Measurements from ENCODE around the gene MRPL12. TPM values are rescaled to one million over a fixed set of nuclear protein-coding genes. Genes with fewer than 3 reads are reported as not detected.
A peak's percentile ranks its signal among the peaks of the same experiment; 100 is the strongest.

Gene MRPL12
- total RNA-seq, 4 donors from 2014 or later = 24.5 to 47.9 (median 39.2) TPM

- 90% methylated on average over 20 of the region's 25 CpGs for WGBS
- H3K36me3 ChIP-seq = peaks cover 34 to 76% (median 72%) of the 10 kb centered on the region in 4 donors
- intact Hi-C loops (cut with DNase I) = no loop called here
- H3K4me1 ChIP-seq = peaks cover 34 to 43% (median 38%) of the 10 kb centered on the region in 4 donors
- H3K4me3 ChIP-seq = no peak overlapping the region
- H3K27me3 ChIP-seq = no peaks in the 10 kb centered on the region
- no peaks in the 10 kb centered on the region for H3K9me3 ChIP-seq
- no peak for DNase-seq (ENCODE audit: extremely low spot score)
- no peak overlapping the region for H3K27ac ChIP-seq (replicated peaks in 1 of 4)
- no peak for TF ChIP-seq POLR2AphosphoS5 (IDR thresholded peaks at IDR 0.05)
- no peak for TF ChIP-seq EP300 (IDR thresholded peaks at IDR 0.05)
- TF ChIP-seq, protein P1, sequence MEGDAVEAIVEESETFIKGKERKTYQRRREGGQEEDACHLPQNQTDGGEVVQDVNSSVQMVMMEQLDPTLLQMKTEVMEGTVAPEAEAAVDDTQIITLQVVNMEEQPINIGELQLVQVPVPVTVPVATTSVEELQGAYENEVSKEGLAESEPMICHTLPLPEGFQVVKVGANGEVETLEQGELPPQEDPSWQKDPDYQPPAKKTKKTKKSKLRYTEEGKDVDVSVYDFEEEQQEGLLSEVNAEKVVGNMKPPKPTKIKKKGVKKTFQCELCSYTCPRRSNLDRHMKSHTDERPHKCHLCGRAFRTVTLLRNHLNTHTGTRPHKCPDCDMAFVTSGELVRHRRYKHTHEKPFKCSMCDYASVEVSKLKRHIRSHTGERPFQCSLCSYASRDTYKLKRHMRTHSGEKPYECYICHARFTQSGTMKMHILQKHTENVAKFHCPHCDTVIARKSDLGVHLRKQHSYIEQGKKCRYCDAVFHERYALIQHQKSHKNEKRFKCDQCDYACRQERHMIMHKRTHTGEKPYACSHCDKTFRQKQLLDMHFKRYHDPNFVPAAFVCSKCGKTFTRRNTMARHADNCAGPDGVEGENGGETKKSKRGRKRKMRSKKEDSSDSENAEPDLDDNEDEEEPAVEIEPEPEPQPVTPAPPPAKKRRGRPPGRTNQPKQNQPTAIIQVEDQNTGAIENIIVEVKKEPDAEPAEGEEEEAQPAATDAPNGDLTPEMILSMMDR (IDR thresholded peaks at IDR 0.05) = no peak
- TF ChIP-seq POLR2A (IDR thresholded peaks at IDR 0.05; ENCODE audit: low read depth) = no peak
Observed at GRCh38 chr17:81700353-81701287, 2.5 kb upstream of the MRPL12 start.

DNA sequence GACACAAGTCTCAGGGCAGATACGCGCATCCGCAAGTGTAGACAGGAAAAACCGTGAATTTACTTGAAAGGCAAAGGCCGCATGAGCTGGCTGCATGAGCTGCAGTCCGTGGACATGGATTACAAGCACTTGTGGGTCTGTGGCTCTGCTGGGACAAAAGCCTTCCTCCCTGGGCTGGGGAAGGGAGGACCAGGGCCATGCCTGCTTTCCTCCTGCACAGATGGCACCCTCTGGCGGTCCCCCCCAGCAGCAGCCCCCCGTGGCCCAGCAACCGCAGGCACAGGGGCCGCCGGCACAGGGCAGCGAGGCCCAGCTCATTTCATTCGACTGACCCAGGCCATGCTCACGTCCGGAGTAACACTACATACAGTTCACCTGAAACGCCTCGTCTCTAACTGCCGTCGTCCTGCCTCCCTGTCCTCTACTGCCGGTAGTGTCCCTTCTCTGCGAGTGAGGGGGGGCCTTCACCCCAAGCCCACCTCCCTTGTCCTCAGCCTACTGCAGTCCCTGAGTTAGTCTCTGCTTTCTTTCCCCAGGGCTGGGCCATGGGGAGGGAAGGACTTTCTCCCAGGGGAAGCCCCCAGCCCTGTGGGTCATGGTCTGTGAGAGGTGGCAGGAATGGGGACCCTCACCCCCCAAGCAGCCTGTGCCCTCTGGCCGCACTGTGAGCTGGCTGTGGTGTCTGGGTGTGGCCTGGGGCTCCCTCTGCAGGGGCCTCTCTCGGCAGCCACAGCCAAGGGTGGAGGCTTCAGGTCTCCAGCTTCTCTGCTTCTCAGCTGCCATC, 1.7 kb upstream of the MRPL12 start:
- TF ChIP-seq, protein P1 (IDR thresholded peaks at IDR 0.05) = no peak
- no peak for TF ChIP-seq POLR2AphosphoS5 (IDR thresholded peaks at IDR 0.05)
- no peak for TF ChIP-seq EP300 (IDR thresholded peaks at IDR 0.05)
- TF ChIP-seq POLR2A (IDR thresholded peaks at IDR 0.05; ENCODE audit: low read depth) = no peak
- peaks cover 26 to 76% (median 72%) of the 10 kb centered on the region in 4 donors for H3K36me3 ChIP-seq
- intact Hi-C loops (cut with DNase I) = no loop called here

DNA sequence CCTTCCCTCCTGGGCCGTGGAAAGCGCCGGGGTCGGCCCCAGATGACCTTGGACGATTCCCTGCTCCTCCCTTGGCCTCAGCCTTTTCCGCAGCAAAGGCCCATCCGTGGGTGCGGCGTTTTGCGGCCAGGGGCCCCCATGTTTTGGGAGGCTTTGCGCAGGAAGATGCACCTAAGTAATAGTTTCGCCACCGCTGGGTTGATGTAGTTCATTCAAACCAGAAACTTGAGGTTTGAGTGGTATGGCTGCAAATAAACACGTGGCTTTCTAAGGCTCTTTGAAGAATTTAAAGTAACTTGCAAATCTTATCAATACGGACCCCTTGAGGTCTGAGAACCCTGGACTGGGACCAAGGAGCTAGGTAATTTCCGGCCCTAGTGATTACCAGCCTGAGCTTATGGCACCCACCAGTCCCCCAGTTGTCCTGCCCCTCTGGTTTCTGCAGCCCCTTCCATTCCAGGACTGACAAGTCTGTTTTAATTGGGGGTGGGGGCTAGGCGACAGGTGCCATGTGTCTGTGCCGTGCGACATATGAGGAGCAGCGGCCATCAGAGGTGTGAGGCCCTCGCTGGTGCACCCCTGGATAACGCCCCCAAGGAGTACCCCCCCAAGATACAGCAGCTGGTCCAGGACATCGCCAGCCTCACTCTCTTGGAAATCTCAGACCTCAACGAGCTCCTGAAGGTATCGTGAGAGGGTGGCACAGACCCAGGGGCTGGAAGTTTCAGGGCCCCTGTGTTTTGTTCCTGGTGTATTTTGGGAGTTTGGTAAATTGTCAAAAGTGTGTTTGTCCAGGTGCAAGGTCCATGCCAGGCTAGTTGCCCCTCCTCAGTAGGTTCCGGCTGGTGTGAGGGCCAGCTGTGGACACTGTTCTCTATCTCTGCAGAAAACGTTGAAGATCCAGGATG, 834 bp downstream of the MRPL12 start:
- WGBS = 54% methylated on average over 7 of the region's 27 CpGs
- Histone ChIP-seq H3K27ac (replicated peaks in 1 of 4) (peak overlapping the region; percentile 86 to 97 (median 92)), H3K36me3 (peaks cover 16 to 69% (median 64%) of the 10 kb centered on the region in 4 donors)

More for the DNA sequence above, 1.7 kb upstream of the MRPL12 start:
- H3K27ac ChIP-seq (replicated peaks in 1 of 4) = peak overlapping the region in 3 of 4 donors; percentile 89 to 97 (median 96)
- H3K9me3 ChIP-seq = no peaks in the 10 kb centered on the region
- no peaks in the 10 kb centered on the region for H3K27me3 ChIP-seq
- WGBS = 81% methylated on average over 18 of the region's 23 CpGs
- peaks cover 34 to 41% (median 38%) of the 10 kb centered on the region in 4 donors for H3K4me1 ChIP-seq
- no peak for DNase-seq (ENCODE audit: extremely low spot score)
- peak overlapping the region; percentile 67 to 87 (median 78) for H3K4me3 ChIP-seq

More for the DNA sequence above, 834 bp downstream of the MRPL12 start:
- Histone ChIP-seq H3K4me3 (peak overlapping the region; percentile 67 to 87 (median 78)), H3K9me3 (no peaks in the 10 kb centered on the region), H3K27me3 (no peaks in the 10 kb centered on the region), H3K4me1 (peaks cover 34 to 39% (median 36%) of the 10 kb centered on the region in 4 donors)
- TF ChIP-seq EP300 (IDR thresholded peaks at IDR 0.05) = no peak
- TF ChIP-seq, protein P1 (IDR thresholded peaks at IDR 0.05) = no peak
- TF ChIP-seq POLR2AphosphoS5 (IDR thresholded peaks at IDR 0.05) = no peak
- no peak for TF ChIP-seq POLR2A (IDR thresholded peaks at IDR 0.05; ENCODE audit: low read depth)
- intact Hi-C loops (cut with DNase I) = no loop called here
- no peak for DNase-seq (ENCODE audit: extremely low spot score)
